ENCODE measurements around the gene RAB4B. TPM values are rescaled to one million over a fixed set of nuclear protein-coding genes. Genes with fewer than 3 reads are reported as not detected.
"Not testable (repeated sequence)": the region's sequence is repeated elsewhere in the genome, so short reads cannot be mapped to it uniquely, and the experiment has no call there.

RAB4B gene
- total RNA-seq = 13.2 to 15.8 TPM (median 14.5 TPM) in 3 replicates

GRCh38 chr19:40777937-40778705 is at the start of gene RAB4B:
TSS of gene RAB4B (plus strand) at chr19:40778247. CDS start at chr19:40778376, 129 bp downstream.
- Mint-ChIP-seq H3K36me3 (no peaks in the 10 kb centered on the region), H3K4me1 (peaks cover 8% of the 10 kb centered on the region), H3K9me3 (no peaks in the 10 kb centered on the region), H3K27me3 (ENCODE audit: low read depth) (no peaks in the 10 kb centered on the region), H3K27ac (peak within 1 kb of the TSS; percentile 100), H3K4me3 (peak within 1 kb of the TSS; percentile 80)
- TF ChIP-seq CTCF (IDR thresholded peaks at IDR 0.05; ENCODE audit: unreplicated experiment) = no peak
- DNase-seq (ENCODE audit: low spot score in 2 of 2, unreplicated experiment in 2 of 2) = peak; percentile 99 to 100

DNA sequence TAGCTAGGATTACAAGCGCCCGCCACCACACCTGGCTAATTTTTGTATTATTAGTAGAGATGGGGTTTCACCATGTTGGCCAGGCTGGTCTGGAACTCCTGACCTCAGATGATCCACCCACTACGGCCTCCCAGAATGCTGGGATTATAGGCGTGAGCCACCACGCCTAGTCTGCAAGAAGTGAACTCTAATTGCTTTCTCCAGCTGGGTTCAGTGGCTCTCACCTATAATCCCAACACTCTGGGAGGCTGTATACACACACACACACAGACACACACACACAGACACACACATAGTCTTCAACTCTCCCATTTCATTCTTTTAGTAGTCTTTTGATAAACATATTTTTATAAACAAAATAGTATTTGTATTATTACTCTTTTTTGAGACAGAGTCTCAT is 48.0 kb upstream of the RAB4B start:
- H3K9me3 Mint-ChIP-seq, H3K27ac Mint-ChIP-seq: not testable (repeated sequence)

GRCh38 chr19:40732304-40732703 is 45.7 kb upstream of the RAB4B start:
- H3K27me3 Mint-ChIP-seq (ENCODE audit: low read depth); DNase-seq (ENCODE audit: low spot score in 2 of 2, unreplicated experiment in 2 of 2); H3K4me1 Mint-ChIP-seq; H3K27ac Mint-ChIP-seq; H3K9me3 Mint-ChIP-seq; H3K4me3 Mint-ChIP-seq: not testable (repeated sequence)
- H3K36me3 Mint-ChIP-seq = peaks cover 47% of the 10 kb centered on the region

More for the DNA sequence above, 48.0 kb upstream of the RAB4B start:
- not testable (repeated sequence) for DNase-seq (ENCODE audit: low spot score in 2 of 2, unreplicated experiment in 2 of 2); H3K27me3 Mint-ChIP-seq (ENCODE audit: low read depth); H3K4me3 Mint-ChIP-seq; H3K4me1 Mint-ChIP-seq
- H3K36me3 Mint-ChIP-seq = peaks cover 51% of the 10 kb centered on the region

DNA sequence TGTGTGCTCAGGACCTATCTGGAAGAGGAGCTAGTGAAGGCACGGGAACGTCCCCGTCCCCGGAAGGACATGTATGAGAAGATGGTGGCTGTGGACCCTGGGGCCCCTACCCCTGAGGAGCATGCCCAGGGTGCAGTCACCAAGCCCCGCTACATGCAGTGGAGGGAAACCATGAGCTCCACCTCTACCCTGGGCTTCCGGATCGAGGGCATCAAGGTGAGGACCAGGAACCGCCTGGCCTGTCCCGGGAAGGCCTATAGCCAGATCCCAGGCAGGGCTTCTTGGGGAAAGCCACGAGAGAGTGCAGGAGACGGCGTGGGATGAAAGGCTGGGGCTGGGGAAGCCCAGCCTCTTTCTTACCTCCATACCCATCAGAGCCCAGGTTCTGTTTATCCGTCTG is 44.9 kb upstream of the RAB4B start:
- TF ChIP-seq CTCF (IDR thresholded peaks at IDR 0.05; ENCODE audit: unreplicated experiment) = no peak
- DNase-seq (ENCODE audit: low spot score in 2 of 2, unreplicated experiment in 2 of 2) = no peak
- H3K4me1 Mint-ChIP-seq = no peaks in the 10 kb centered on the region
- H3K9me3 Mint-ChIP-seq = no peaks in the 10 kb centered on the region
- H3K27me3 Mint-ChIP-seq (ENCODE audit: low read depth) = no peaks in the 10 kb centered on the region
- peaks cover 46% of the 10 kb centered on the region for H3K36me3 Mint-ChIP-seq
- H3K4me3 Mint-ChIP-seq = no peak overlapping the region
- no peak overlapping the region for H3K27ac Mint-ChIP-seq

- TF ChIP-seq CTCF (IDR thresholded peaks at IDR 0.05; ENCODE audit: unreplicated experiment) = no peak
- H3K4me3 Mint-ChIP-seq = no peak overlapping the region
- H3K27ac Mint-ChIP-seq = peak overlapping the region; percentile 20
- no peaks in the 10 kb centered on the region for H3K4me1 Mint-ChIP-seq
- DNase-seq (ENCODE audit: low spot score in 2 of 2, unreplicated experiment in 2 of 2) = no peak
- H3K36me3 Mint-ChIP-seq = peaks cover 43% of the 10 kb centered on the region
- no peaks in the 10 kb centered on the region for H3K27me3 Mint-ChIP-seq (ENCODE audit: low read depth)
- H3K9me3 Mint-ChIP-seq = no peaks in the 10 kb centered on the region
Measured at GRCh38 chr19:40735013-40735771, 42.9 kb upstream of the RAB4B start.

GRCh38 chr19:40736661-40737060 is 41.4 kb upstream of the RAB4B start:
- H3K27ac Mint-ChIP-seq = no peak overlapping the region
- no peak for TF ChIP-seq CTCF (IDR thresholded peaks at IDR 0.05; ENCODE audit: unreplicated experiment)
- H3K9me3 Mint-ChIP-seq = no peaks in the 10 kb centered on the region
- H3K36me3 Mint-ChIP-seq = peaks cover 33% of the 10 kb centered on the region
- no peak for DNase-seq (ENCODE audit: low spot score in 2 of 2, unreplicated experiment in 2 of 2)
- H3K4me3 Mint-ChIP-seq = no peak overlapping the region
- no peaks in the 10 kb centered on the region for H3K27me3 Mint-ChIP-seq (ENCODE audit: low read depth)
- no peaks in the 10 kb centered on the region for H3K4me1 Mint-ChIP-seq
